B cell (primary cell): ENCODE results near the gene PTPN23. TPM values are rescaled to one million over a fixed set of nuclear protein-coding genes. Genes with fewer than 3 reads are reported as not detected.

ENCODE experiments used
- ATAC-seq: fragments of 200-7000 bp; cut with Tn5 transposase; one replicate; pipeline ENCODE4 v1.10.0; 2021; ENCODE audit warnings: low read depth, mild to moderate bottlenecking, moderate number of reproducible peaks, moderate library complexity
- CTCF ChIA-PET: fragments of 350-600 bp; sonication (Branson Sonifier 250); formaldehyde crosslinking; loops from one replicate; lab custom pipeline; 2021; ENCODE audit warnings: antibody characterized with exemption, inconsistent platforms; lab: Charles Lee
- POLR2A ChIA-PET: fragments of 350-600 bp; sonication (Branson Sonifier 250); formaldehyde crosslinking; loops from one replicate; lab custom pipeline; 2021; ENCODE audit warnings: antibody characterized with exemption; lab: Charles Lee
- DNase-seq: peaks from one replicate; pipeline ENCODE4 v3.0.0; 2013
- H2AFZ ChIP-seq: 2 replicates; pipeline ENCODE4 v1.6.1; 2012; ENCODE audit warnings: mild to moderate bottlenecking, low read depth, low read length; ENCODE audit not compliant: insufficient read depth, poor library complexity, severe bottlenecking
- H3K27ac ChIP-seq, 2 donors: 1 replicate in 1 of 2; 2 replicates in 1 of 2; pipeline ENCODE4 v1.5.1; 2012 to 2013; ENCODE audit warnings: low read length in 2 of 2, mild to moderate bottlenecking in 2 of 2, moderate library complexity in 1 of 2
- H3K27me3 ChIP-seq, 4 experiments: fragments of 200-600 bp in 1 of 4; sonication (generic) in 1 of 4; replicated peaks in 1 of 4; 1 replicate in 2 of 4; 2 replicates in 2 of 4; pipeline versions ENCODE4 v1.6.1 to v1.7.0; 2013 to 2016; ENCODE audit warnings: low read length in 3 of 4, mild to moderate bottlenecking in 2 of 4, mixed read lengths in 1 of 4, moderate library complexity in 1 of 4; ENCODE audit not compliant: insufficient read depth in 4 of 4, control insufficient read depth in 3 of 4; ENCODE audit errors: control extremely low read depth in 1 of 4
- H3K36me3 ChIP-seq, 2 experiments: replicated peaks in 1 of 2; 1 replicate in 1 of 2; 2 replicates in 1 of 2; pipeline versions ENCODE4 v1.6.1 to v1.7.1; 2013; ENCODE audit warnings: low read length in 1 of 2; ENCODE audit not compliant: insufficient read depth in 2 of 2, control insufficient read depth in 1 of 2; ENCODE audit errors: control extremely low read depth in 1 of 2, extremely low read depth in 1 of 2
- H3K4me1 ChIP-seq, 2 donors: fragments of 200-600 bp in 1 of 2; sonication (generic) in 1 of 2; 1 replicate in 1 of 2; 2 replicates in 1 of 2; pipeline versions ENCODE4 v1.5.1 to v1.6.1; 2013 to 2017; ENCODE audit warnings: low read length in 2 of 2; ENCODE audit not compliant: control insufficient read depth in 2 of 2, insufficient read depth in 2 of 2
- H3K4me2 ChIP-seq: replicated peaks from 2 replicates; pipeline ENCODE3; 2012; ENCODE audit warnings: mild to moderate bottlenecking, low read depth, low read length; ENCODE audit not compliant: poor library complexity, severe bottlenecking
- H3K4me3 ChIP-seq, 5 experiments: fragments of 200-600 bp in 1 of 5; sonication (generic) in 1 of 5; 1 replicate in 3 of 5; 2 replicates in 2 of 5; pipeline versions ENCODE4 v1.5.1 to v1.7.0; 2011 to 2016; ENCODE audit warnings: low read length in 4 of 5, mild to moderate bottlenecking in 4 of 5, low read depth in 2 of 5, control low read depth in 1 of 5, moderate library complexity in 1 of 5; ENCODE audit not compliant: insufficient read depth in 1 of 5; ENCODE audit errors: control extremely low read depth in 1 of 5, extremely low read depth in 1 of 5
- H3K79me2 ChIP-seq: fragments of 200-600 bp; sonication (generic); one replicate; pipeline ENCODE4 v1.6.0; 2016; ENCODE audit warnings: low read length; ENCODE audit not compliant: control insufficient read depth, insufficient read depth
- H3K9ac ChIP-seq: fragments of 200-600 bp; sonication (generic); 2 replicates; pipeline ENCODE4 v1.6.1; 2017; ENCODE audit warnings: mild to moderate bottlenecking, low read length, moderate library complexity
- H3K9me3 ChIP-seq, 3 donors: one replicate each; pipeline versions ENCODE4 v1.6.1 to v1.7.1; 2013; ENCODE audit warnings: low read length in 2 of 3; ENCODE audit not compliant: control insufficient read depth in 2 of 3, insufficient read depth in 1 of 3; ENCODE audit errors: control extremely low read depth in 1 of 3
- H4K20me1 ChIP-seq: 2 replicates; pipeline ENCODE4 v1.6.0; 2012; ENCODE audit warnings: mild to moderate bottlenecking, low read length; ENCODE audit not compliant: insufficient read depth, control insufficient read depth, poor library complexity, severe bottlenecking
- H3K27ac Mint-ChIP-seq: one replicate; pipeline ENCODE4 v1.8.0; 2021; ENCODE audit warnings: mixed read lengths
- H3K27me3 Mint-ChIP-seq: one replicate; pipeline ENCODE4 v1.8.0; 2021; ENCODE audit warnings: mixed read lengths
- H3K4me1 Mint-ChIP-seq: one replicate; pipeline ENCODE4 v1.8.0; 2021; ENCODE audit warnings: mixed read lengths
- H3K4me3 Mint-ChIP-seq: one replicate; pipeline ENCODE4 v1.8.0; 2021; ENCODE audit warnings: mixed read lengths
- H3K9me3 Mint-ChIP-seq: one replicate; pipeline ENCODE4 v1.8.0; 2022; ENCODE audit warnings: mixed read lengths; ENCODE audit not compliant: insufficient read depth
- EZH2 ChIP-seq: IDR thresholded peaks from 2 replicates; pipeline ENCODE4 v1.6.1; 2012; ENCODE audit warnings: borderline replicate concordance, low read depth, mild to moderate bottlenecking, moderate library complexity, low read length; ENCODE audit not compliant: insufficient read depth, poor library complexity, severe bottlenecking
- WGBS: methylation state at CpG from one replicate; pipeline ENCODE4 v1.1.5; 2013; ENCODE audit warnings: missing lambda C conversion rate; ENCODE audit not compliant: insufficient coverage; 5-methylcytosine and 5-hydroxymethylcytosine counted together
- intact Hi-C: fragments of 100-400 bp; cut with micrococcal nuclease; formaldehyde crosslinking; loops from one replicate; pipeline ENCODE4 v1.10.0; 2022
- polyA plus RNA-seq: library from polyadenylated mRNA; depleted of rRNA; stranded (reverse); fragments of >200 nt; gene quantifications from 2 replicates; pipeline ENCODE4 v1.2.3, GENCODE V29; 2012
- total RNA-seq, 2 donors: library from RNA; stranded (reverse); fragments of 120-200 nt in 1 of 2; gene quantifications; 1 replicate in 1 of 2; 2 replicates in 1 of 2; pipeline versions ENCODE4 v1.2.3 to v1.2.4, GENCODE V29; 2013 to 2022
- TF ChIP-seq, protein P1 (sequence below): fragments of 200-600 bp; IDR thresholded peaks from one replicate; pipeline ENCODE4 v1.8.0; 2022; ENCODE audit warnings: antibody characterized with exemption, mild to moderate bottlenecking

Gene PTPN23
- total and polyA plus RNA-seq, 2 donors (not counting 1 experiment from before 2014, with no cell fraction given): 21.3 to 68.8 TPM

DNA sequence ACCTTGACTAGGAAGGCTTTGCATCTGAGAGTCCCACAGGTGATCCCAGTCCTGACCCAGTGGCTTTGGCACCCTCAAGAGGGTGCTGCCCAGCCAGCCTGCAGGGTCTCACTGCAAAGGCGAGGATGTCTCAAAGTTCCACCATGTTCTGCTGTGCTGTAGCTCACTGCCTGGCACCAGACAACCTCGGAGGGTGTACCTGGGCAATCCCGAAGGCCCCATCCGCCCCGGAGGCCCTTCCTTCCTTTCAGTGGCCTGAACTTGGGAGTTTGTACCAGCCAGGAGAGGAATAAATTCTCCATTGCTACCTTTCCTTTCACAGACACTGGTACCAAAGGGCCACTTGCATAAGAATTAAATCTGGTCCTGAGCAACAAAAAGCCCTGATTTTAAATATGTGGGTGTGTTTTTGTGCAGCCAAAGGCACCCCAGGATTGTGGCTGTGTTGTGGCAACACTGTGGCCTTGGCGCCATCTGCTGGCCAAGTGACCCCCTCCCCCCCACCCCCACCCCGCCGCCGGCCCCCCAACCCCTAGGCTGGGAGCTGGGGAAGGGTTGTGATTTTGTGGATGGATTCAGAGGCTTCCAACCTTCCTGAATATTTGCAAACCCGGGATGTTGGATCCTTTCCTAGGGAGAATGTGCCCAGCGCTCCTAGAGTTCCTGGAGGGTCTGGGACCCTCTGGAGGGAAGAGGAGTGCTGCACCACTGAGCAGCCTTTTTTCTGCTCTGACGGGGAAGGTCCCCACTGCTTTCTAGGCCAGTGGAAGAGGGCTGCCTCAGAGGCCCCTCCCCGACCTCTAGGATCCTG is 9.7 kb upstream of the PTPN23 start:
- Mint-ChIP-seq H3K9me3 (no peaks in the 10 kb centered on the region), H3K4me3 (no peak overlapping the region), H3K4me1 (no peaks in the 10 kb centered on the region), H3K27me3 (no peaks in the 10 kb centered on the region), H3K27ac (no peak overlapping the region)
- Histone ChIP-seq H3K27ac (no peak overlapping the region), H3K4me1 (no peaks in the 10 kb centered on the region), H3K9ac (no peak overlapping the region), H3K4me3 (no peak overlapping the region), H3K27me3 (peaks cover 0 to 6% (median 0%) of the 10 kb centered on the region in 4 experiments), H3K79me2 (no peaks in the 10 kb centered on the region), H2AFZ (no peak overlapping the region), H3K36me3 (no peaks in the 10 kb centered on the region), H3K9me3 (peaks cover 0 to 2% (median 0%) of the 10 kb centered on the region in 3 donors), H4K20me1 (no peaks in the 10 kb centered on the region), H3K4me2 (no peak overlapping the region)
- DNase-seq (peak; percentile 57), ATAC-seq (peak; percentile 43)
- intact Hi-C loops: no loop called here
- TF ChIP-seq, protein P1, sequence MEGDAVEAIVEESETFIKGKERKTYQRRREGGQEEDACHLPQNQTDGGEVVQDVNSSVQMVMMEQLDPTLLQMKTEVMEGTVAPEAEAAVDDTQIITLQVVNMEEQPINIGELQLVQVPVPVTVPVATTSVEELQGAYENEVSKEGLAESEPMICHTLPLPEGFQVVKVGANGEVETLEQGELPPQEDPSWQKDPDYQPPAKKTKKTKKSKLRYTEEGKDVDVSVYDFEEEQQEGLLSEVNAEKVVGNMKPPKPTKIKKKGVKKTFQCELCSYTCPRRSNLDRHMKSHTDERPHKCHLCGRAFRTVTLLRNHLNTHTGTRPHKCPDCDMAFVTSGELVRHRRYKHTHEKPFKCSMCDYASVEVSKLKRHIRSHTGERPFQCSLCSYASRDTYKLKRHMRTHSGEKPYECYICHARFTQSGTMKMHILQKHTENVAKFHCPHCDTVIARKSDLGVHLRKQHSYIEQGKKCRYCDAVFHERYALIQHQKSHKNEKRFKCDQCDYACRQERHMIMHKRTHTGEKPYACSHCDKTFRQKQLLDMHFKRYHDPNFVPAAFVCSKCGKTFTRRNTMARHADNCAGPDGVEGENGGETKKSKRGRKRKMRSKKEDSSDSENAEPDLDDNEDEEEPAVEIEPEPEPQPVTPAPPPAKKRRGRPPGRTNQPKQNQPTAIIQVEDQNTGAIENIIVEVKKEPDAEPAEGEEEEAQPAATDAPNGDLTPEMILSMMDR: peak; percentile 67
- TF ChIP-seq EZH2: no peak
- ChIA-PET CTCF (interaction anchor here (0.8 to 1.6 kb wide), 6 partner anchors 13 to 505 kb away, joined by 3 to 6 read pairs (median 4); partner anchors contain the start of gene SETD2), POLR2A (interaction anchor here (2.0 kb wide), 1 partner anchor 9 kb away, joined by 5 read pairs; the partner anchor contains the start of gene PTPN23)
- WGBS: 62% methylated on average over 8 of the region's 13 CpGs

DNA sequence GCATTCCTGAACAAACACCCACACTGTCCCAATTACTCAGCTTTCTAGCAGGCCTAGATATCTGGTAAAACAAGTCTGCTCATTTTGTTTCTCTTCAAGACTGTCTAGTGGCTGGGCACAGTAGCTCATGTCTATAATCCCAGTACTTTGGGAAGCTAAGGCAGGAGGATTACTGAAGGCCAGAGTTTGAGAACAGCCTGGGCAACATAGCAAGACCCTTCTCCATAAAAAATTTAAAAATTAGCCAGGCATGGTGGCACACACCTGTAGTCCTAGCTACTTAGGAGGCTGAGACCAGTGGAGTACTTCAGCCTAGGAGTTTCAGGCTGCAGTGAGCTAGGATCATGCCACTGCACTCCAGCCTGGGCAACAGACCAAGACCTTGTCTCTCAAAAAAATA is 6.2 kb upstream of the PTPN23 start:
- intact Hi-C loops: no loop called here
- Histone ChIP-seq H2AFZ (no peak overlapping the region), H3K4me1 (peaks cover 7 to 11% of the 10 kb centered on the region in 2 donors), H3K9me3 (peaks cover 0 to 2% (median 0%) of the 10 kb centered on the region in 3 donors), H3K79me2 (peaks cover 9% of the 10 kb centered on the region), H3K4me2 (no peak overlapping the region), H4K20me1 (peaks cover 3% of the 10 kb centered on the region), H3K9ac (no peak overlapping the region), H3K4me3 (no peak overlapping the region), H3K36me3 (no peaks in the 10 kb centered on the region), H3K27me3 (peaks cover 0 to 6% (median 0%) of the 10 kb centered on the region in 4 experiments), H3K27ac (no peak overlapping the region)
- Mint-ChIP-seq H3K4me1 (peaks cover 11% of the 10 kb centered on the region), H3K27ac (no peak overlapping the region), H3K4me3 (no peak overlapping the region), H3K9me3 (no peaks in the 10 kb centered on the region), H3K27me3 (no peaks in the 10 kb centered on the region)
- DNase-seq (no peak), ATAC-seq (no peak)
- ChIA-PET CTCF (interaction anchor here (1.5 kb wide), 1 partner anchor 452 kb away, joined by 3 read pairs; no protein-coding TSS in a partner anchor), POLR2A (no interaction called here)
- TF ChIP-seq EZH2: no peak
- TF ChIP-seq, protein P1: no peak
